Activated naive CD4-positive, alpha-beta T cell (primary cell): ENCODE data around the gene CCNL1.

Source experiments
- DNase-seq, 4 experiments: peaks; one replicate each; lab custom pipeline; 2025; lab: John Stamatoyannopoulos, UW

CCNL1 gene

DNA sequence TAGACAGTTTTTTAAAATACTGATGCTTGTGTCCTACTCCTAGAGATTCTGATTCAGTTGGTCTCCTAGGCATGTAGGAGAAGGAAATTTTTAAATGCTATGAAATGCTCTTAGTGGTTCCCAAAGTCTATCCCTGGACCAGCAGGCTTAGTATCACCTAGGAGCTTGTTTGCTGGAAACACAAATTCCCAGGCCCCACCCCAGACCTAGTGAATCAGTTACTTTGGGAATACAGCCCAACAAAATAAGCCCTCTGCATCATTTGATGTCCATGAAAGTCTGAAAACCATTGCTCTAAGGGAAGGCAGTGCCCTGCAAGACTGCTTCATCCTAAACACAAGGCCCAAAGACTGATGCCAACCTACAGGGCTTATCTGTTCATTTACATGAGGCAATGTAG, 36.3 kb downstream of the CCNL1 start:
- DNase-seq, result no peak

- no peak for DNase-seq
These were observed 37.0 kb downstream of the CCNL1 start for GRCh38 chr3:157122832-157123427.

- no peak for DNase-seq
These were observed 37.8 kb downstream of the CCNL1 start for GRCh38 chr3:157122116-157122515.

DNA sequence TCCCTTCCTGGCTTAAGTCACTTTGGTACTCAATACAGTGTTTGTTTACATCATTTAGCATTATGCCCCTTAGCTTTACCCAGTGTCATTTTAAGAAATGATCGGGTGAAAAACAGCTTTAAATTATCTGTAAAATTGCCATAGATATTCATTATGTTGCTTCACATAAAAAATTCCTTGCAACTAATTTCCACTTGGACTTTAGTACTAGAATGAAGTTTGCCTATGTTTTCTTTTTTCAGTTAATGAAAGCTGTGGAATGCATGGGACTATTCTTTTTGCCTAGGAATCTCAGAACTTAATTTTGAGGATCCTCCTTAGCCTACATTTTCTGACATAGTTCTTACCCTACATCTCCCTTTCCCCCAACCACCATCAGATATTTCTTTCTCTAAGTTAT, 38.4 kb downstream of the CCNL1 start:
- no peak for DNase-seq

- DNase-seq, result no peak
These were observed 39.7 kb downstream of the CCNL1 start for GRCh38 chr3:157120071-157120892.

- DNase-seq, result no peak
These were observed 40.5 kb downstream of the CCNL1 start for GRCh38 chr3:157119369-157119951.

GRCh38 chr3:157117875-157118654, 41.9 kb downstream of the CCNL1 start:
- no peak for DNase-seq

DNA sequence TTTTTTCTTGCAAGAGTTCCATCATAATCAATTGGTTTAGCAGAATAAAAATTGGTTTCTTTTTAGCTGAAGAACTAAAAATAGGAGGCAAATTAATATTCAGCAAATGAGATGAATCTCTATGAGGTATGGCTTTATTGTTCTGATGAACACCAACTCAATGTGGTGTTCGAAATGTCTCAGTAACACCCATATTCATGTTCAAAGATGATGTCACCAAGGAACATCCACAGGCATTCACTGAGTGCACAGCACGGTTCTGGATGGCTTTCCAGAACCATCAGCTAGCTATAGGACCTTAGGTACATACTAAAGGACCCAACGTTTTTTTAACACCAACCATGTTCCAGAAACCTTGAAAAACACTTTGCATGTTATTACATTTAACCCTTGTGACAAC, 42.7 kb downstream of the CCNL1 start:
- no peak for DNase-seq

DNA sequence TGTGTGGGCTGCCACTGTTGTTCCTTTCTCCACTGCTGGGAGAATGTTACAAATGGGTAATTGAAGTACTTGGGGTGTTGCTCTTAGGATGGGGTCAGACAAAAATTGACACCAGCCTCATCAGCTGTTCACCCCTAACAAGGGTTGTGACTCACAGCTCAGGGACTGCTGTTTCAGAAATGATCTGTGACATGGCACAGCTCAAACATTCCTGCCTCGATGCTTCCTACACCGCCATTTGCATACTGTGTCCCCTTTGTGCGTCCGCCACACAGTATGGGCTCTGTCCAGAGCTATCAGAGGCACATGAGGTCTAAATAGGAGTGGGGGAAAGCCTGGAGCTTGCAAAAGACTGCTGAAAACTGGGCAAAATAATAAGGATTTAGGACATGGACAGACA, 43.9 kb downstream of the CCNL1 start:
- no peak for DNase-seq

DNA sequence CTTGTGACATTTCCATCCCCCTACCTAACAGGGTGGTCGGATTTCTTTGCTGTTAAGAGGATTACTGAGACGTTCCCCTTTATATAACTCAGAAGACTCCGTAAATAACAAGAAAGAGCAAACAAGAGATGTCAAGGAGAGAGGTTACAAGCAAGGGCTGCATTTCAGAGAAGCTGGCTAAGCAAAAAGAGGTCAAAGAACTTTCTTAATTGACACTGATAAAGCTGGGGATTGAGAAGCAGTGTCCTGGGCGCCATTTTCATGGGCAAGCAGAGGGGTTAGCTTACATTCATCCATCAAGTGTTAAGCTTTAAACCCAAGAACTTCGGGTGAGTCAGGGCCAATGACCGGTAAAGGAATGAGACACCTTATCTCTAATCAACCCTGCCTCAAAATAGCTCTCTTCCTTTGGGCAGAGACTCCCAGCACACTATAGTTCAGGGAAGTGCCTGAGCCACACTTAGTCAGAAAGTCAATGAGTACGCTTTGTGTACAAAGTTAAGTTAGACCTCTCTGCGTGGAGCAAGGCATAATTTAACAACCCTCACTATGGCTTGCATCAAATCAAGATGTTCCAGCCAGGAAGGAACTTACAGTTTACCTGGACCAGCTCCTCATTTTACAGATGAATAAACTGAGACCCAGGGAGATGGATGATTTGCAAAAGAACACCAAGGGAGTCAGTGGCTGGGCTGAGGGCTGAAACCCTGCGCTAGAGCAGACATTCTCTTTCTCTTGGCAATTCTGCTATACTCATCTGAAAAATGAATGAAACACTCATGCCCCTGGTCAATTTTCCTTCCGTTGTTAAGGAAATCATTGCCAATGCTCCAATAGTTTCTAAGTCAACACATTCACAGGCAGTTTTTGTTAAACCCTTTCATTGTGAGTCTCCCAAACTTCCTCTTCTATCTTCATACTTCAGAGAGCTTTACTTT, 44.6 kb downstream of the CCNL1 start:
- DNase-seq, result no peak

GRCh38 chr3:157113832-157114505, 46.0 kb downstream of the CCNL1 start:
- DNase-seq, result no peak

GRCh38 chr3:157112536-157112935, 47.4 kb downstream of the CCNL1 start:
- DNase-seq, result no peak

GRCh38 chr3:157111518-157111917, 48.4 kb downstream of the CCNL1 start:
- no peak for DNase-seq

DNA sequence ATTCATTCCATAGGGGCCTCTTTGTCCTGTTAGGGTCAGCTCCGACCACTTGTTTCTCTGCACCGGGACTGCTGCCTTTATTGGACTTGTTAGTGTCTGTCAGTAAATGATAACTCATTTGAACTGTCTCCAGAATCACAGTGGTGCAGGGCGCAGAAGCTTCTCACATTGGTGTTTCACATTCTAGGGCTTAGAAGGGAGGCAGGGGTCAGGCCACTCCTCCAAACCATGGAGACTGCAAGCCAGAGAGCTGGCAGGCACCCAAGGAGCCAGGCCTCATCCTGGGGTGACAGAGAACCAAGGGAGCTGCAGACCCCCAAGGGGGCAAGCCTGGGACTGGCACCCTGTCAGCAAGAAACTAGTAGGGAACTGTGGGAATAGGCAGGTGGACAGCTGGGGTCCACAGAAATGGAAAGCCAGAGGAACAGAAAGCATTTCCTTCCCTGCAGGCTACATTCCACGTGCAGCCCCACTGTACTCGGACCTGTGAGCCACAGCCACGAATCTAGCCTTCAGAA, 49.1 kb downstream of the CCNL1 start:
- DNase-seq, result no peak

- no peak for DNase-seq
These were observed 50.4 kb downstream of the CCNL1 start for GRCh38 chr3:157109267-157110141.

GRCh38 chr3:157107644-157108133, 52.3 kb downstream of the CCNL1 start:
- no peak for DNase-seq

DNA sequence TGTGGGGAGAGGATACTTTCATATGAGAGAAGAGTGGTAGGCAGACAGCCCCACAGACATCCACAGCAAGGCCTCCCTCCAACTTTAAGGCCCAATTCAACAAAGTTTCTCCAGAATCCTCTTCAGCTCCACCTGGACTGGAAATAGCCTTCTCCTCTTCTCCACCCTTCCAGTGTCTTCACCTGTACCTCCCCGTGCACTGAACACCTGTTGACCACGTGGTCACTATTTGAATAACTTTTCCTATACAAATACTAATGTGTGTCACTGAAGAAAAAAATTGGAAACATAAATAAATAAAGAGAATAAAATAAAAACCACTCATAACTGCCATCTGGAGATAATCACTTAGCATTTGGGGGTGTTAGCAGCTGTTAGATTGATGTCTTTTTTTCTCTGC, 52.9 kb downstream of the CCNL1 start:
- no peak for DNase-seq

- DNase-seq, result no peak
These were observed 54.9 kb downstream of the CCNL1 start for GRCh38 chr3:157104928-157105652.

DNA sequence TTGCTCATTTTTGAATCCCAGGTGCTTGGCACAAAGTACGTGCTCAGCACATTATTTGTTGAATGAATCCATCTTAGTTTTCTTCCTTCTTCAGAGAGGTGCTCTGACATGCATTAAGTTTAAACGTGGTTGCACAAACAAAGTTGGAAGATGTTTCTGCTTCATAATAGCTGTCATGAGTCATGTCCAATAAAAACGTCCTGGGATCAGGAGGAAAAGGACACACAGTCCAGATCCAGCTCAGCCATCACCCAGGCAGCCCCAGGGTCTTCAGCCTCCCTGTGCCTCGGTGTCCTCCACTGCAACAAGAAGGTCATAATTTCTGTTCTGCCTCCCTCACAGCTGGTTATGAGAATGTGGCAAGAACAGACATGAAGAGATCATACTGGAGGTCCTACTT, 55.4 kb downstream of the CCNL1 start:
- no peak for DNase-seq
